Measurements from ENCODE around the gene CECR2.

- TF ChIP-seq, protein P1, sequence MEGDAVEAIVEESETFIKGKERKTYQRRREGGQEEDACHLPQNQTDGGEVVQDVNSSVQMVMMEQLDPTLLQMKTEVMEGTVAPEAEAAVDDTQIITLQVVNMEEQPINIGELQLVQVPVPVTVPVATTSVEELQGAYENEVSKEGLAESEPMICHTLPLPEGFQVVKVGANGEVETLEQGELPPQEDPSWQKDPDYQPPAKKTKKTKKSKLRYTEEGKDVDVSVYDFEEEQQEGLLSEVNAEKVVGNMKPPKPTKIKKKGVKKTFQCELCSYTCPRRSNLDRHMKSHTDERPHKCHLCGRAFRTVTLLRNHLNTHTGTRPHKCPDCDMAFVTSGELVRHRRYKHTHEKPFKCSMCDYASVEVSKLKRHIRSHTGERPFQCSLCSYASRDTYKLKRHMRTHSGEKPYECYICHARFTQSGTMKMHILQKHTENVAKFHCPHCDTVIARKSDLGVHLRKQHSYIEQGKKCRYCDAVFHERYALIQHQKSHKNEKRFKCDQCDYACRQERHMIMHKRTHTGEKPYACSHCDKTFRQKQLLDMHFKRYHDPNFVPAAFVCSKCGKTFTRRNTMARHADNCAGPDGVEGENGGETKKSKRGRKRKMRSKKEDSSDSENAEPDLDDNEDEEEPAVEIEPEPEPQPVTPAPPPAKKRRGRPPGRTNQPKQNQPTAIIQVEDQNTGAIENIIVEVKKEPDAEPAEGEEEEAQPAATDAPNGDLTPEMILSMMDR (conservative IDR thresholded peaks at IDR 0.05; ENCODE audit: low read depth, low read length), result no peak
- no peak for TF ChIP-seq EZH2 (IDR thresholded peaks at IDR 0.05; ENCODE audit: borderline replicate concordance, low read depth, low read length, poor library complexity, severe bottlenecking)
These were observed 42.0 kb downstream of the CECR2 start for GRCh38 chr22:17411213-17411612.

All from A673 (cell line).